Naive thymus-derived CD4-positive, alpha-beta T cell (primary cell): ENCODE data around the gene EIF1AD. TPM values are rescaled to one million over a fixed set of nuclear protein-coding genes. Genes with fewer than 3 reads are reported as not detected.

Experiments
- ATAC-seq: fragments of 150-1000 bp; cut with Tn5 transposase; 2 replicates; pipeline ENCODE4 v1.10.0; 2021; ENCODE audit warnings: mild to moderate bottlenecking, moderate library complexity
- CTCF ChIA-PET: fragments of 350-600 bp; sonication (Branson Sonifier 250); formaldehyde crosslinking; loops from one replicate; lab custom pipeline; 2021; ENCODE audit warnings: antibody characterized with exemption; lab: Charles Lee
- POLR2A ChIA-PET: fragments of 350-600 bp; sonication (Branson Sonifier 250); formaldehyde crosslinking; loops from one replicate; lab custom pipeline; 2021; ENCODE audit warnings: antibody characterized with exemption, inconsistent platforms; lab: Charles Lee
- DNase-seq, 9 donors: peaks; one replicate each; pipeline versions ENCODE4 v3.0.0 to v3.0.0-alpha.2; 2020 to 2022; ENCODE audit warnings: mixed read lengths in 1 of 9
- H3K27ac ChIP-seq: one replicate; pipeline ENCODE4 v1.7.0; 2013; ENCODE audit warnings: mild to moderate bottlenecking, low read depth, low read length, moderate library complexity
- H3K27me3 ChIP-seq, 2 donors: one replicate each; pipeline ENCODE4 v1.7.0; 2013; ENCODE audit warnings: low read length in 2 of 2, mild to moderate bottlenecking in 2 of 2, moderate library complexity in 2 of 2; ENCODE audit not compliant: control insufficient read depth in 2 of 2, insufficient read depth in 2 of 2
- H3K36me3 ChIP-seq, 3 experiments: 1 replicate in 2 of 3; 2 replicates in 1 of 3; pipeline ENCODE4 v1.7.0; 2013; ENCODE audit warnings: low read length in 3 of 3, mild to moderate bottlenecking in 3 of 3, moderate library complexity in 1 of 3; ENCODE audit not compliant: insufficient read depth in 3 of 3, control insufficient read depth in 2 of 3
- H3K4me1 ChIP-seq, 2 donors: one replicate each; pipeline ENCODE4 v1.7.0; 2013; ENCODE audit warnings: low read length in 2 of 2, mild to moderate bottlenecking in 2 of 2, moderate library complexity in 1 of 2; ENCODE audit not compliant: control insufficient read depth in 2 of 2, insufficient read depth in 2 of 2
- H3K4me3 ChIP-seq: 2 replicates; pipeline ENCODE4 v1.7.0; 2013; ENCODE audit warnings: mild to moderate bottlenecking, low read length
- H3K9me3 ChIP-seq, 3 experiments: 1 replicate in 2 of 3; 2 replicates in 1 of 3; pipeline ENCODE4 v1.7.0; 2013; ENCODE audit warnings: low read length in 3 of 3; ENCODE audit not compliant: control insufficient read depth in 2 of 3
- H3K27ac Mint-ChIP-seq, 9 donors: one replicate each; pipeline ENCODE4 v1.8.0; 2020 to 2022; ENCODE audit warnings: mixed read lengths in 9 of 9, mild to moderate bottlenecking in 8 of 9, moderate library complexity in 5 of 9, inconsistent platforms in 2 of 9
- H3K27me3 Mint-ChIP-seq, 5 donors: one replicate each; pipeline ENCODE4 v1.8.0; 2021 to 2022; ENCODE audit warnings: mixed read lengths in 5 of 5, mild to moderate bottlenecking in 1 of 5
- H3K36me3 Mint-ChIP-seq, 5 donors: one replicate each; pipeline ENCODE4 v1.8.0; 2020 to 2022; ENCODE audit warnings: mixed read lengths in 5 of 5, mild to moderate bottlenecking in 3 of 5, inconsistent platforms in 1 of 5
- H3K4me1 Mint-ChIP-seq, 7 donors: one replicate each; pipeline ENCODE4 v1.8.0; 2020 to 2022; ENCODE audit warnings: mixed read lengths in 7 of 7, mild to moderate bottlenecking in 3 of 7, inconsistent platforms in 1 of 7
- H3K4me3 Mint-ChIP-seq, 10 donors: one replicate each; pipeline ENCODE4 v1.8.0; 2020 to 2022; ENCODE audit warnings: mild to moderate bottlenecking in 10 of 10, mixed read lengths in 10 of 10, moderate library complexity in 6 of 10, inconsistent platforms in 2 of 10
- H3K9me3 Mint-ChIP-seq, 11 donors: one replicate each; pipeline ENCODE4 v1.8.0; 2020 to 2022; ENCODE audit warnings: mixed read lengths in 11 of 11, mild to moderate bottlenecking in 4 of 11, inconsistent platforms in 1 of 11, moderate library complexity in 1 of 11
- intact Hi-C, 2 donors: fragments of 100-400 bp; cut with micrococcal nuclease; formaldehyde crosslinking; loops; one replicate each; pipeline ENCODE4 v1.15.1; 2023
- polyA plus RNA-seq, 2 donors: library from polyadenylated mRNA; unstranded; fragments of 300-500 nt; fragmentation: Illumina TruSeq; gene quantifications; one replicate each; pipeline ENCODE4 v1.2.3, GENCODE V29; 2021
- total RNA-seq, 6 experiments: library from RNA in 5 of 6; stranded (reverse) in 5 of 6; gene quantifications; 1 replicate in 5 of 6; 2 replicates in 1 of 6; pipeline ENCODE4 v1.2.3 and lab custom pipeline; 2021 to 2026

Gene EIF1AD
- total and polyA plus RNA-seq, 7 experiments from 2014 or later = 17.7 to 114 (median 58.2) TPM

- peaks cover 0 to 13% of the 10 kb centered on the region in 2 donors for H3K27me3 ChIP-seq
- DNase-seq (no peak), ATAC-seq (no peak)
- peaks cover 0 to 18% (median 6%) of the 10 kb centered on the region in 5 donors for H3K27me3 Mint-ChIP-seq
- intact Hi-C loops = no loop called here
- no peak overlapping the region for H3K4me3 ChIP-seq
- POLR2A ChIA-PET = interaction anchor here (0.9 kb wide), 1 partner anchor 26 kb away, joined by 3 read pairs; no protein-coding TSS in a partner anchor
- no peaks in the 10 kb centered on the region for H3K36me3 ChIP-seq
- H3K9me3 Mint-ChIP-seq = no peaks in the 10 kb centered on the region
- no peaks in the 10 kb centered on the region for H3K36me3 Mint-ChIP-seq
- CTCF ChIA-PET = no interaction called here
- peaks cover 0 to 6% of the 10 kb centered on the region in 2 donors for H3K4me1 ChIP-seq
- H3K27ac ChIP-seq = no peak overlapping the region
- peaks cover 0 to 11% (median 0%) of the 10 kb centered on the region in 7 donors for H3K4me1 Mint-ChIP-seq
- H3K27ac Mint-ChIP-seq = no peak overlapping the region
- no peaks in the 10 kb centered on the region for H3K9me3 ChIP-seq
- H3K4me3 Mint-ChIP-seq = no peak overlapping the region
Observed at GRCh38 chr11:66016793-66017177, 14.8 kb upstream of the EIF1AD start.

- Mint-ChIP-seq H3K27me3 (peaks cover 0 to 22% (median 6%) of the 10 kb centered on the region in 5 donors), H3K36me3 (no peaks in the 10 kb centered on the region), H3K9me3 (no peaks in the 10 kb centered on the region), H3K4me3 (no peak overlapping the region), H3K4me1 (peaks cover 0 to 9% (median 0%) of the 10 kb centered on the region in 7 donors), H3K27ac (no peak overlapping the region)
- no peak overlapping the region for H3K27ac ChIP-seq
- intact Hi-C loops = no loop called here
- peaks cover 0 to 13% of the 10 kb centered on the region in 2 donors for H3K27me3 ChIP-seq
- POLR2A ChIA-PET = no interaction called here
- CTCF ChIA-PET = no interaction called here
- no peak for DNase-seq
- H3K4me1 ChIP-seq = peaks cover 0 to 8% of the 10 kb centered on the region in 2 donors
- H3K9me3 ChIP-seq = no peaks in the 10 kb centered on the region
- no peak for ATAC-seq
- no peaks in the 10 kb centered on the region for H3K36me3 ChIP-seq
- no peak overlapping the region for H3K4me3 ChIP-seq
Observed at GRCh38 chr11:66015936-66016792, 14.2 kb upstream of the EIF1AD start.

GRCh38 chr11:66015454-66015881 is 13.5 kb upstream of the EIF1AD start:
- H3K27ac ChIP-seq = no peak overlapping the region
- CTCF ChIA-PET = no interaction called here
- Mint-ChIP-seq H3K9me3 (no peaks in the 10 kb centered on the region), H3K4me1 (peaks cover 0 to 6% (median 0%) of the 10 kb centered on the region in 7 donors), H3K27ac (no peak overlapping the region), H3K4me3 (no peak overlapping the region), H3K36me3 (no peaks in the 10 kb centered on the region), H3K27me3 (peaks cover 0 to 28% (median 6%) of the 10 kb centered on the region in 5 donors)
- no peak for ATAC-seq
- peaks cover 0 to 13% of the 10 kb centered on the region in 2 donors for H3K27me3 ChIP-seq
- H3K9me3 ChIP-seq = no peaks in the 10 kb centered on the region
- intact Hi-C loops = no loop called here
- no peaks in the 10 kb centered on the region for H3K36me3 ChIP-seq
- POLR2A ChIA-PET = no interaction called here
- H3K4me3 ChIP-seq = no peak overlapping the region
- peaks cover 0 to 8% of the 10 kb centered on the region in 2 donors for H3K4me1 ChIP-seq
- no peak for DNase-seq

- no peaks in the 10 kb centered on the region for H3K36me3 ChIP-seq
- peak overlapping the region in 1 of 9 donors; percentile 51 for H3K27ac Mint-ChIP-seq
- intact Hi-C loops = no loop called here
- POLR2A ChIA-PET = no interaction called here
- peaks cover 0 to 32% (median 6%) of the 10 kb centered on the region in 5 donors for H3K27me3 Mint-ChIP-seq
- H3K4me3 Mint-ChIP-seq = no peak overlapping the region
- H3K9me3 Mint-ChIP-seq = no peaks in the 10 kb centered on the region
- no peak for DNase-seq
- peaks cover 0 to 4% (median 0%) of the 10 kb centered on the region in 7 donors for H3K4me1 Mint-ChIP-seq
- no peak overlapping the region for H3K27ac ChIP-seq
- H3K4me3 ChIP-seq = no peak overlapping the region
- no peak for ATAC-seq
- no peaks in the 10 kb centered on the region for H3K9me3 ChIP-seq
- H3K27me3 ChIP-seq = peaks cover 0 to 13% of the 10 kb centered on the region in 2 donors
- no peaks in the 10 kb centered on the region for H3K36me3 Mint-ChIP-seq
- CTCF ChIA-PET = no interaction called here
- peaks cover 0 to 8% of the 10 kb centered on the region in 2 donors for H3K4me1 ChIP-seq
Observed at GRCh38 chr11:66014804-66015453, 13.0 kb upstream of the EIF1AD start.

- ChIA-PET POLR2A (no interaction called here), CTCF (no interaction called here)
- Mint-ChIP-seq H3K9me3 (no peaks in the 10 kb centered on the region), H3K4me3 (no peak overlapping the region), H3K4me1 (peaks cover 0 to 4% (median 0%) of the 10 kb centered on the region in 7 donors), H3K36me3 (no peaks in the 10 kb centered on the region), H3K27me3 (peaks cover 0 to 37% (median 6%) of the 10 kb centered on the region in 5 donors), H3K27ac (no peak overlapping the region)
- H3K9me3 ChIP-seq = no peaks in the 10 kb centered on the region
- peaks cover 0 to 13% of the 10 kb centered on the region in 2 donors for H3K27me3 ChIP-seq
- H3K27ac ChIP-seq = no peak overlapping the region
- no peaks in the 10 kb centered on the region for H3K36me3 ChIP-seq
- ATAC-seq (no peak), DNase-seq (no peak)
- no peak overlapping the region for H3K4me3 ChIP-seq
- intact Hi-C loops = no loop called here
- H3K4me1 ChIP-seq = peaks cover 0 to 8% of the 10 kb centered on the region in 2 donors
Observed at GRCh38 chr11:66013762-66014100, 11.8 kb upstream of the EIF1AD start.

- no peak overlapping the region for H3K27ac ChIP-seq
Observed at GRCh38 chr11:66012946-66013761, 11.2 kb upstream of the EIF1AD start.

More at GRCh38 chr11:66012946-66013761, 11.2 kb upstream of the EIF1AD start:
- Histone ChIP-seq H3K4me3 (no peak overlapping the region), H3K36me3 (no peaks in the 10 kb centered on the region), H3K4me1 (peaks cover 0 to 8% of the 10 kb centered on the region in 2 donors), H3K27me3 (peaks cover 0 to 13% of the 10 kb centered on the region in 2 donors), H3K9me3 (no peaks in the 10 kb centered on the region)
- DNase-seq = no peak
- no peak overlapping the region for H3K27ac Mint-ChIP-seq
- H3K9me3 Mint-ChIP-seq = no peaks in the 10 kb centered on the region
- peaks cover 0 to 4% (median 0%) of the 10 kb centered on the region in 7 donors for H3K4me1 Mint-ChIP-seq
- H3K27me3 Mint-ChIP-seq = peaks cover 0 to 37% (median 6%) of the 10 kb centered on the region in 5 donors
- H3K4me3 Mint-ChIP-seq = no peak overlapping the region
- ChIA-PET CTCF (no interaction called here), POLR2A (interaction anchor here (0.9 kb wide), 1 partner anchor 11 kb away, joined by 3 read pairs; the partner anchor contains the start of gene BANF1)
- ATAC-seq = peak; percentile 73
- intact Hi-C loops = no loop called here
- H3K36me3 Mint-ChIP-seq = no peaks in the 10 kb centered on the region
